ENCODE measurements around the gene ZFYVE27. TPM values are rescaled to one million over a fixed set of nuclear protein-coding genes. Genes with fewer than 3 reads are reported as not detected.

ZFYVE27 gene
- total RNA-seq, 1 experiment from 2014 or later: 31.7 TPM

DNA sequence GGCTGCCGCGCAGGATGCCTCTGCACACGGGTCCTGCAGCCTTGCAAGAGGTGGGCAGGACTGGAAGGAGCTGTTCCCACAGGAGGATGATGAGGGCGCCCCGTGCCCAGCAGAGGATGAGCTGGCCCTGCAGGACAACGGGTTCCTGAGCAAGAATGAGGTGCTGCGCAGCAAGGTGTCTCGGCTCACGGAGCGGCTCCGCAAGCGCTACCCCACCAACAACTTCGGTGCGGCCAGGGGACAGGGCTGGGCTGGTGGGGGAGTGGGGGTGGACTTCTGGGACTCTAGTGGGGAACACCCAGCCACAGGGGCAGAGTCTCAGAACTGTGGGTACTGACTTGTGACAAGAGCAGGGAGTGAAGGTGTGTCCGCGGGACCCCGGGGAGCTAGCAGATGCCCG lies 16.0 kb downstream of the ZFYVE27 start:
- POLR2A ChIA-PET (ENCODE audit: low non-redundant PET): no interaction called here
- Histone ChIP-seq H3K4me3 (ENCODE audit: low read depth, low read length, poor library complexity, severe bottlenecking) (no peak overlapping the region), H3K4me1 (ENCODE audit: insufficient read depth, low read length, poor library complexity, severe bottlenecking) (no peaks in the 10 kb centered on the region), H3K27ac (ENCODE audit: low read depth, low read length, poor library complexity, severe bottlenecking) (no peak overlapping the region), H3K27me3 (replicated peaks; ENCODE audit: insufficient read depth, low read depth, low read length, poor library complexity) (no peaks in the 10 kb centered on the region), H3K9me3 (ENCODE audit: low read depth, low read length, poor library complexity, severe bottlenecking) (no peaks in the 10 kb centered on the region), H3K36me3 (ENCODE audit: insufficient read depth, low read length, poor library complexity, severe bottlenecking) (peaks cover 27% of the 10 kb centered on the region)
- no peak for DNase-seq (ENCODE audit: low spot score)
- TF ChIP-seq, protein P1, sequence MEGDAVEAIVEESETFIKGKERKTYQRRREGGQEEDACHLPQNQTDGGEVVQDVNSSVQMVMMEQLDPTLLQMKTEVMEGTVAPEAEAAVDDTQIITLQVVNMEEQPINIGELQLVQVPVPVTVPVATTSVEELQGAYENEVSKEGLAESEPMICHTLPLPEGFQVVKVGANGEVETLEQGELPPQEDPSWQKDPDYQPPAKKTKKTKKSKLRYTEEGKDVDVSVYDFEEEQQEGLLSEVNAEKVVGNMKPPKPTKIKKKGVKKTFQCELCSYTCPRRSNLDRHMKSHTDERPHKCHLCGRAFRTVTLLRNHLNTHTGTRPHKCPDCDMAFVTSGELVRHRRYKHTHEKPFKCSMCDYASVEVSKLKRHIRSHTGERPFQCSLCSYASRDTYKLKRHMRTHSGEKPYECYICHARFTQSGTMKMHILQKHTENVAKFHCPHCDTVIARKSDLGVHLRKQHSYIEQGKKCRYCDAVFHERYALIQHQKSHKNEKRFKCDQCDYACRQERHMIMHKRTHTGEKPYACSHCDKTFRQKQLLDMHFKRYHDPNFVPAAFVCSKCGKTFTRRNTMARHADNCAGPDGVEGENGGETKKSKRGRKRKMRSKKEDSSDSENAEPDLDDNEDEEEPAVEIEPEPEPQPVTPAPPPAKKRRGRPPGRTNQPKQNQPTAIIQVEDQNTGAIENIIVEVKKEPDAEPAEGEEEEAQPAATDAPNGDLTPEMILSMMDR (conservative IDR thresholded peaks at IDR 0.05; ENCODE audit: low read depth, low read length): no peak
- no peak for TF ChIP-seq EZH2 (IDR thresholded peaks at IDR 0.05; ENCODE audit: borderline replicate concordance, low read depth, low read length, poor library complexity, severe bottlenecking)
- BruUV-seq (replicated peaks): no TSS peak
- CTCF ChIA-PET: no interaction called here
- intact Hi-C loops (cut with micrococcal nuclease; ENCODE audit: unreplicated experiment): no loop called here

DNA sequence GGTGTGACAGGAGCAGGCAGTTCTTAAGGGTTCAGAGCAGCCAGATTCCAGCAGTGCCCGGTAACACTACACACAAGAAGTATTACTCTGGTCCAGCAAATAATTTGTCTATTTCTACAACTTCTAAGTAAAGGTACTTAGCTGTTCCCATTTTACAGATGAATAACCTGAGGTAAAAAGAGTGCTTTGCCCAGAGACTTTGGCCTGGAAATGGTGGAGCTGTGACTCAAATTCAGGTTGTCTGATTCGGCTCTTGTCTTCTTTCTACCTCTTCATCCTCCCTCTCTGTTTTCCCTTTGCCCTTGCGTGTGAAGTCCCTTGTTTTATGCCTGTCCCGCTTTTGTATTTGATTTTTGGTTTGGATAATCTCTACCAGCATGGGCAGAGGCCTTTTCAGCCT lies 17.8 kb downstream of the ZFYVE27 start:
- ChIA-PET POLR2A (ENCODE audit: low non-redundant PET) (no interaction called here), CTCF (no interaction called here)
- H3K27me3 ChIP-seq (replicated peaks; ENCODE audit: insufficient read depth, low read depth, low read length, poor library complexity): no peaks in the 10 kb centered on the region
- no peak overlapping the region for H3K4me3 ChIP-seq (ENCODE audit: low read depth, low read length, poor library complexity, severe bottlenecking)
- TF ChIP-seq, protein P1 (conservative IDR thresholded peaks at IDR 0.05; ENCODE audit: low read depth, low read length): no peak
- no peak for TF ChIP-seq EZH2 (IDR thresholded peaks at IDR 0.05; ENCODE audit: borderline replicate concordance, low read depth, low read length, poor library complexity, severe bottlenecking)
- intact Hi-C loops (cut with micrococcal nuclease; ENCODE audit: unreplicated experiment): no loop called here
- H3K4me1 ChIP-seq (ENCODE audit: insufficient read depth, low read length, poor library complexity, severe bottlenecking): no peaks in the 10 kb centered on the region
- H3K27ac ChIP-seq (ENCODE audit: low read depth, low read length, poor library complexity, severe bottlenecking): no peak overlapping the region
- no peaks in the 10 kb centered on the region for H3K9me3 ChIP-seq (ENCODE audit: low read depth, low read length, poor library complexity, severe bottlenecking)
- BruUV-seq (replicated peaks): no TSS peak
- DNase-seq (ENCODE audit: low spot score): no peak
- peaks cover 19% of the 10 kb centered on the region for H3K36me3 ChIP-seq (ENCODE audit: insufficient read depth, low read length, poor library complexity, severe bottlenecking)

DNA sequence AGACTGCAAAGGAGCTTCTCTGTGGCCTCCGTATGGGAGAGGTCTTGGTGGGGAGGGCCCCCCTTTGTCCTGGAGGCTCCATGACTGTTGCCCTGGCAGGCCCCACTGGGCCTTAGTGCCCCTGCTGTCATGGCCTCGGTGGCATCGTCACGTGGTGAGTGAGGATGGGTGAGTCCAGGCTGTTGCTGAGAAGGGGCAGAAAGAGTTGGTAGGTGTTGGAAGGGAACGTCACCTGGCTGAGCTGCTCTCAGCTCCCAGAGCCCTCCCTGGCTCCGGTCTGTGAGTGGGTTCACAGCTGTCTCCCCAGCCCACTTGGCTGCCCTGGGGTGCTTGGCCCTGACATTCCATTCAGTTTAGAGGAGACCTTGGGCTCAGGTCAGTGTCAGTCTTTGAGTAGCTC lies 18.8 kb downstream of the ZFYVE27 start:
- TF ChIP-seq, protein P1 (conservative IDR thresholded peaks at IDR 0.05; ENCODE audit: low read depth, low read length): no peak
- no peak for TF ChIP-seq EZH2 (IDR thresholded peaks at IDR 0.05; ENCODE audit: borderline replicate concordance, low read depth, low read length, poor library complexity, severe bottlenecking)
- no peaks in the 10 kb centered on the region for H3K9me3 ChIP-seq (ENCODE audit: low read depth, low read length, poor library complexity, severe bottlenecking)
- BruUV-seq (replicated peaks): no TSS peak
- no peak for DNase-seq (ENCODE audit: low spot score)
- peaks cover 19% of the 10 kb centered on the region for H3K36me3 ChIP-seq (ENCODE audit: insufficient read depth, low read length, poor library complexity, severe bottlenecking)
- intact Hi-C loops (cut with micrococcal nuclease; ENCODE audit: unreplicated experiment): no loop called here
- H3K27me3 ChIP-seq (replicated peaks; ENCODE audit: insufficient read depth, low read depth, low read length, poor library complexity): no peaks in the 10 kb centered on the region
- ChIA-PET CTCF (no interaction called here), POLR2A (ENCODE audit: low non-redundant PET) (no interaction called here)
- no peak overlapping the region for H3K27ac ChIP-seq (ENCODE audit: low read depth, low read length, poor library complexity, severe bottlenecking)
- H3K4me1 ChIP-seq (ENCODE audit: insufficient read depth, low read length, poor library complexity, severe bottlenecking): no peaks in the 10 kb centered on the region
- H3K4me3 ChIP-seq (ENCODE audit: low read depth, low read length, poor library complexity, severe bottlenecking): no peak overlapping the region

Measured in A673 (cell line).